Endodermal cell (in vitro differentiated cells): ENCODE results near the gene HLA-DQA1. TPM values are rescaled to one million over a fixed set of nuclear protein-coding genes. Genes with fewer than 3 reads are reported as not detected.

Experiments
- DNase-seq: peaks from one replicate; pipeline ENCODE4 v3.0.0-alpha.2; 2017
- H3K27ac ChIP-seq: 2 replicates; pipeline ENCODE4 v1.5.1; 2013; ENCODE audit warnings: mild to moderate bottlenecking, low read depth, low read length, moderate library complexity
- H3K27me3 ChIP-seq: 2 replicates; pipeline ENCODE4 v1.6.1; 2013; ENCODE audit warnings: mild to moderate bottlenecking, low read length, moderate library complexity; ENCODE audit not compliant: insufficient read depth, control insufficient read depth, poor library complexity, severe bottlenecking
- H3K36me3 ChIP-seq: 2 replicates; pipeline ENCODE4 v1.7.0; 2013; ENCODE audit warnings: mild to moderate bottlenecking, low read length, moderate library complexity; ENCODE audit not compliant: control insufficient read depth, insufficient read depth
- H3K4me1 ChIP-seq: one replicate; pipeline ENCODE4 v1.7.0; 2013; ENCODE audit warnings: low read length; ENCODE audit not compliant: control insufficient read depth, insufficient read depth
- H3K4me3 ChIP-seq: 2 replicates; pipeline ENCODE4 v1.5.1; 2013; ENCODE audit warnings: mild to moderate bottlenecking, low read length, moderate library complexity
- H3K9ac ChIP-seq: 2 replicates; pipeline ENCODE4 v1.6.1; 2013; ENCODE audit warnings: mild to moderate bottlenecking, low read length, moderate library complexity; ENCODE audit not compliant: poor library complexity, severe bottlenecking; ENCODE audit errors: extremely low read depth
- H3K9me3 ChIP-seq: 2 replicates; pipeline ENCODE4 v1.6.1; 2013; ENCODE audit warnings: mild to moderate bottlenecking, low read length, moderate library complexity; ENCODE audit not compliant: control insufficient read depth
- H3K27ac Mint-ChIP-seq: 2 replicates; pipeline ENCODE4 v1.8.0; 2020; ENCODE audit warnings: mixed read lengths
- H3K27me3 Mint-ChIP-seq: 2 replicates; pipeline ENCODE4 v1.8.0; 2021; ENCODE audit warnings: mild to moderate bottlenecking, mixed read lengths; ENCODE audit not compliant: insufficient read depth
- H3K36me3 Mint-ChIP-seq: 2 replicates; pipeline ENCODE4 v1.8.0; 2020; ENCODE audit warnings: low read depth, mixed read lengths
- H3K4me1 Mint-ChIP-seq: 2 replicates; pipeline ENCODE4 v1.8.0; 2020; ENCODE audit warnings: mixed read lengths
- H3K4me3 Mint-ChIP-seq: 2 replicates; pipeline ENCODE4 v1.8.0; 2020; ENCODE audit warnings: mild to moderate bottlenecking, moderate library complexity, mixed read lengths
- H3K9me3 Mint-ChIP-seq: 2 replicates; pipeline ENCODE4 v1.8.0; 2020; ENCODE audit warnings: mild to moderate bottlenecking, mixed read lengths
- CTCF ChIP-seq: fragments of 200-600 bp; sonication (generic); conservative IDR thresholded peaks from 2 replicates; pipeline ENCODE4 v1.5.0; 2021; ENCODE audit warnings: antibody characterized with exemption, mild to moderate bottlenecking
- WGBS, 2 experiments: methylation state at CpG; one replicate each; pipeline versions ENCODE4 v1.1.5 to v1.1.7; 2013; ENCODE audit warnings: missing lambda C conversion rate in 2 of 2, mixed read lengths in 1 of 2; ENCODE audit not compliant: insufficient coverage in 1 of 2, insufficient read length in 1 of 2; 5-methylcytosine and 5-hydroxymethylcytosine counted together
- long read RNA-seq, 4 experiments: library from polyadenylated mRNA in 2 of 4; library from RNA in 1 of 4; library from capped mRNA in 1 of 4; stranded (forward) in 3 of 4; unstranded in 1 of 4; transcript quantifications; one replicate each; pipeline ENCODE4 v2.0.0, GENCODE V29; 2020 to 2021; ENCODE audit warnings: inconsistent platforms in 1 of 4
- polyA plus RNA-seq, 2 experiments: library from polyadenylated mRNA; stranded (reverse); fragments of 50-300 nt; gene quantifications; one replicate each; pipeline ENCODE4 v1.2.3, GENCODE V29; 2013
- total RNA-seq, 2 donors: library from RNA; stranded (reverse); fragmentation: NEBNext Ultra II Directional in 1 of 2; extraction: Animal tissue kit (Norgen Biotek cat#: 25700) in 1 of 2; gene quantifications; 2 replicates in 1 of 2; 3 replicates in 1 of 2; pipeline ENCODE4 v1.2.1, GENCODE V29; 2021

Gene HLA-DQA1
- under 1 TPM in 1 of 2 donors, not detected in 1; 0.97 TPM for total RNA-seq
- 0.25 TPM for polyA plus RNA-seq (2013, experiment 1 of 2)
- polyA plus RNA-seq (2013, experiment 2 of 2), result not detected
- long read RNA-seq, experiment 1, result 0 reads
- long read RNA-seq, experiment 2, result 0 reads
- long read RNA-seq, experiment 3, partial matches to known transcripts, result 0 of 1 reads
- long read RNA-seq, experiment 3, other reads (novel, unspliced or antisense), result 0 of 1 reads
- long read RNA-seq, experiment 4, partial matches to known transcripts, result 0 of 2 reads
- long read RNA-seq, experiment 4, other reads (novel, unspliced or antisense), result 0 of 2 reads

- H3K27me3 Mint-ChIP-seq, result no peaks in the 10 kb centered on the region
- H3K36me3 ChIP-seq, result no peaks in the 10 kb centered on the region
- H3K27ac Mint-ChIP-seq, result peak within 1 kb of the TSS; percentile 56
- no peak within 1 kb of the TSS for H3K4me3 ChIP-seq
- peaks cover 4% of the 10 kb centered on the region for H3K9me3 ChIP-seq
- no peak within 1 kb of the TSS for H3K4me3 Mint-ChIP-seq
- no peaks in the 10 kb centered on the region for H3K27me3 ChIP-seq
- no peak for TF ChIP-seq CTCF
- H3K4me1 Mint-ChIP-seq, result peaks cover 18% of the 10 kb centered on the region
- H3K9me3 Mint-ChIP-seq, result no peaks in the 10 kb centered on the region
- no peaks in the 10 kb centered on the region for H3K4me1 ChIP-seq
- DNase-seq, result no peak
- H3K27ac ChIP-seq, result no peak within 1 kb of the TSS
- no peaks in the 10 kb centered on the region for H3K36me3 Mint-ChIP-seq
- H3K9ac ChIP-seq, result no peak within 1 kb of the TSS
- WGBS, 2 experiments, result 79 to 80% methylated on average over 1 to 7 of the region's 7 CpGs
Measured at GRCh38 chr6:32637219-32637880, at the start of gene HLA-DQA1. HLA-DQA1 (plus strand) TSS chr6:32637406; CDS start chr6:32637459, 53 bp downstream.

- H3K4me3 Mint-ChIP-seq, result no peak overlapping the region
Measured at GRCh38 chr6:32588156-32588555, 49.0 kb upstream of the HLA-DQA1 start.

More at GRCh38 chr6:32588156-32588555, 49.0 kb upstream of the HLA-DQA1 start:
- Histone ChIP-seq H3K9me3 (no peaks in the 10 kb centered on the region), H3K27me3 (peaks cover 7% of the 10 kb centered on the region), H3K36me3 (no peaks in the 10 kb centered on the region), H3K27ac (no peak overlapping the region), H3K4me3 (no peak overlapping the region), H3K9ac (no peak overlapping the region), H3K4me1 (no peaks in the 10 kb centered on the region)
- no peak for TF ChIP-seq CTCF
- no peaks in the 10 kb centered on the region for H3K9me3 Mint-ChIP-seq
- H3K27ac Mint-ChIP-seq, result no peak overlapping the region
- H3K36me3 Mint-ChIP-seq, result no peaks in the 10 kb centered on the region
- 89% methylated on average over 2 of the region's 2 CpGs; no CpG with 5 or more reads in 1 of the 2 experiments for WGBS, 2 experiments
- no peak for DNase-seq
- peaks cover 13% of the 10 kb centered on the region for H3K4me1 Mint-ChIP-seq
- H3K27me3 Mint-ChIP-seq, result peaks cover 25% of the 10 kb centered on the region
